GM12874 (cell line): ENCODE data around the gene CRABP2.

Source experiments
- TF ChIP-seq, protein P1 (sequence below): IDR thresholded peaks from 2 replicates; pipeline ENCODE4 v1.5.1; 2011; ENCODE audit warnings: low read depth, mild to moderate bottlenecking, control low read depth, low read length, moderate library complexity; ENCODE audit not compliant: insufficient read depth

Gene CRABP2

GRCh38 chr1:156667610-156667967 lies 37.8 kb downstream of the CRABP2 start:
- TF ChIP-seq, protein P1, sequence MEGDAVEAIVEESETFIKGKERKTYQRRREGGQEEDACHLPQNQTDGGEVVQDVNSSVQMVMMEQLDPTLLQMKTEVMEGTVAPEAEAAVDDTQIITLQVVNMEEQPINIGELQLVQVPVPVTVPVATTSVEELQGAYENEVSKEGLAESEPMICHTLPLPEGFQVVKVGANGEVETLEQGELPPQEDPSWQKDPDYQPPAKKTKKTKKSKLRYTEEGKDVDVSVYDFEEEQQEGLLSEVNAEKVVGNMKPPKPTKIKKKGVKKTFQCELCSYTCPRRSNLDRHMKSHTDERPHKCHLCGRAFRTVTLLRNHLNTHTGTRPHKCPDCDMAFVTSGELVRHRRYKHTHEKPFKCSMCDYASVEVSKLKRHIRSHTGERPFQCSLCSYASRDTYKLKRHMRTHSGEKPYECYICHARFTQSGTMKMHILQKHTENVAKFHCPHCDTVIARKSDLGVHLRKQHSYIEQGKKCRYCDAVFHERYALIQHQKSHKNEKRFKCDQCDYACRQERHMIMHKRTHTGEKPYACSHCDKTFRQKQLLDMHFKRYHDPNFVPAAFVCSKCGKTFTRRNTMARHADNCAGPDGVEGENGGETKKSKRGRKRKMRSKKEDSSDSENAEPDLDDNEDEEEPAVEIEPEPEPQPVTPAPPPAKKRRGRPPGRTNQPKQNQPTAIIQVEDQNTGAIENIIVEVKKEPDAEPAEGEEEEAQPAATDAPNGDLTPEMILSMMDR: no peak

DNA sequence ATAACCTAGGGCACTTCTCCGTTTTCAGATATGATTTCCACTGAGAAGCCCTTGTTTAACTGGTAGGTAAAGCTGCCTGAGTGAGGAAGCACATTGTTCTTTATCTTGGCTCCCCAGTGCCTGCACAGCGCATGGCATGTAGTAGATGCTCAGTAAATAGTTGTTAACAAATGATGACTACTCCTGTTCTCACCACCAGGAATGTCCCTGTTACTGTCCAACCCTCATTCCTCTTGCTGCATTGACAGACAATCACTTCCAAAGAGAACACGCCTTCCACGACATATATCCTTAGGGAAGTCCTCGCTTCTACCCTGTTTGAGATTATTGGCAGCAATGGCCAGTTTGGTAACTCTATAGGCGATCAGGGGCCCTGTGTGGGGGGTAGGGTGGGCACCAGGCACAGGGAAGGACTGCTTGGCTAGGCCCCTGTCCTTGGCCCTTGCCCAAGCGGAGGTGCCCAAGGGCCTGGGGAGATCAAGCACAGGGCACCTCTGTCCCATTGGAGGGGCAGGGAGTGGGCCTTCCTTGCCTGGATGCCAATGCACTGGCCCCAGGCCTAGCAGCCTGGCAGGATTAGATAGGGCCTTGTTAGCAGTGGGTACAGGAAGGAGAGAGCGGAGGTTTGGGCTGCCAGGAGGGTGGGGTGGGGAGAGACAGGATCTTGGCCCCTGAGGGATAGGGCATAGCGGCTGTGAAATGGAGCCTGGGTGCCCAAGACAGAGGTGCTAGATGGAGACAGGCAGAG lies 38.3 kb downstream of the CRABP2 start:
- TF ChIP-seq, protein P1: no peak

- TF ChIP-seq, protein P1: no peak
Observed at GRCh38 chr1:156665539-156665938, 39.8 kb downstream of the CRABP2 start.

DNA sequence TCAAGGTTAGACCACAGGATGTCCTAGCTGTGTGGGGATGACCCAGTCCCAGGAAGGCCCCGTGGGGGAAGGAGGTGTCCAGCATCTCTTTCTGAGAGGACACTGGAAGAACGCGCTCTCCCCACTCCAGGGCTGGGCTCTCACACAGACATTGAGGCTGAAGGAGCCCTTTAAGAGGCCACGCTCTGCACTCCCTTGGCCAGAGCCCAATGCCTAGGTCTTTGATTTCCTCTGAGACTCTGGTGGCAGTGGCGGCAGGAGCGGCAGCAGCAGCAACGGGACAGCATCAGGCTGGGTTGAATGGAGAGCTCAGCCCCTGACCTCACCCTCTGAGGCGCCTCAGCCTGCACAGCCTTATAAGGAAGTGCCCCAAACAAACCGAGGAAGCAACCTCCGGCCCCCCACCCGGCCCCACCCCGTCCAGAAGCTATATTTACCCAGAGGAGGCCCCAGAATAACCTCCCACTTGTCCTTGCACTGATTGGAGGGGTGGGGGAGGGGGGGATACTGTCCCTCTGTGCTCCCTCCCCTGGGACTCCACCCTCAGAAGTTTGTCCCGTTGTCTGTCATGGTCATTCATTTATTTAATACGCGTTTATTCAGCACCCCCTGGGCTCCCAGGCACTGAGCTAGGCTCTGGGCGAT lies 40.5 kb downstream of the CRABP2 start:
- TF ChIP-seq, protein P1: no peak

- TF ChIP-seq, protein P1: no peak
Observed at GRCh38 chr1:156664046-156664766, 41.2 kb downstream of the CRABP2 start.

GRCh38 chr1:156663178-156663577 lies 42.2 kb downstream of the CRABP2 start:
- TF ChIP-seq, protein P1: no peak

GRCh38 chr1:156662800-156663055 lies 42.7 kb downstream of the CRABP2 start:
- TF ChIP-seq, protein P1: no peak
